GM10847 (cell line): ENCODE results near the gene MED28.

Experiments used
- POLR2A ChIP-seq: IDR thresholded peaks from 2 replicates; pipeline ENCODE4 v1.6.1; 2011; ENCODE audit not compliant: insufficient read length; ENCODE audit errors: extremely low read depth

The MED28 gene, protein sequence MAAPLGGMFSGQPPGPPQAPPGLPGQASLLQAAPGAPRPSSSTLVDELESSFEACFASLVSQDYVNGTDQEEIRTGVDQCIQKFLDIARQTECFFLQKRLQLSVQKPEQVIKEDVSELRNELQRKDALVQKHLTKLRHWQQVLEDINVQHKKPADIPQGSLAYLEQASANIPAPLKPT

DNA sequence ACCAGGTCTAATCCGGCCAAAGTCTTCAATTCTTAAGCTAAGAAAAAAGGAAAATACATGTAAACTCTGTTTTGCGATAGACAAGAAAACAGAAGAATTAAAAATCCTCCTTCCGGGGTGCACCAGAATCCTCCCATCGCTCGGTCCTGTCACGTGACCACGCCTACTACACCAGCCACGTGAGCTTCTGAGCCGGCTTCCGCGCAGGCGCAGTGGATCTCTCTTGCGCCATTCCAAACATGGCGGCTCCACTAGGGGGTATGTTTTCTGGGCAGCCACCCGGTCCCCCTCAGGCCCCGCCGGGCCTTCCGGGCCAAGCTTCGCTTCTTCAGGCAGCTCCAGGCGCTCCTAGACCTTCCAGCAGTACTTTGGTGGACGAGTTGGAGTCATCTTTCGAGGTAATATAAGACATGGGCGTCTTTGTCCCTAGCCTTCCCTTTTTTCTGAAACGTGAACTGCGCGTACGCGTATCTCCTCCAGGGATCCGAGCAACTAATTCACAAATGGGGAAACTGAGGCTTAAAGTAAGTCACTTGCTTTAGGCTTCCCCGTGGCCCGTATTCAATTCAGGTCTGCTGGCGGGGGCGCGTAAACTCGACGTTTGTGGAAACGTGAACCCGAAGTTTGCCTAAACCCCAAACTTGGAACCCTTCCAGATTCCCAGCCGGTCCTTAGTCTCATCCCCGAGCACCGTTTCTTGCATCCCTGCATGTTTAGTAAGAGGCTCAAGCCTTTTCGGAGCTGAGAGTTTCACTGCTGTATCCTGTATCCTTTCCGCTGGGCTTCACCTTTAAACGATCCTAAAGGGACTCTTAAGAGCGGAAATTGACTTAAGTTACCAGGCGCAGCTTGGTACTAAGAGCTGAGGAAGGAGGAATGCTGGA, at the start of gene MED28:
MED28 (plus strand) TSS at position 226 of the 884 bp plus-strand sequence; CDS start at position 240, 14 bp downstream.
- peak; percentile 77 for TF ChIP-seq POLR2A

DNA sequence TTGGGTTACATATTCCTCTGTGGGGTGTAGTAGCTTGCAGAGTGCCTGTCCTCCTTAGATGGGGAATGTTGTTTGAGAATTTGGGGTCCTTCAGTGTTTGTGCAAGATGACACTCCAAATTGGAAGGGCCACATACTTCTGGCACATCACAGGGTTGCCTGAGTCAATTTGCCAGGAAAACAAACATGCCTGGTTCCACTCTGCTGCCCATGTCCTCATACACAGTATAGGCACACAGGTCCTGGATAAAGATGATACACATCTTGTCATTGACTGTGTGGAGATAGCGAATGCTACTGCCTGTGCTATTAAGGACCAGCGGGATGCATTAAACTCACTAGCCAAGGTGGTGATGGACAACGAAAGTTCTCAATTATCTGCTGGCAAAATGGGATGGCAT, 48.6 kb upstream of the MED28 start:
- TF ChIP-seq POLR2A = no peak

DNA sequence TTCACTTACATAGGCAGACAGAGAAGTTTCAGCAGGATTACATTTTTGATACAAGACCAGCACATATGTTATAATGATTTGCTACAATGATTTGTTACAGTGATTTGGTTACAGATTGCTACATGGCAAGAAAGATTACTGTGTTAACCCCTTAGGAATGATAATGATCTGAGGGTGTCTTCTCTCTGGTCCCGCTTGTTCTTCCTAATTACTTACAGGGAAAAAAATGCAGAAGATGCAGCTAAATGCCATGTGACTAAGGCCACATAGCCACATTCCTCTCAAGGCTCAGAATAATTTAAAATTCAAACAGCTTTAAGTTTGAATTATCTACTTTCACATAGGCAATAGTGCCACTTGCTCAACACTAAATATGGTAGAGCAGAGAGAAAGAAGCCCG, 47.2 kb upstream of the MED28 start:
- no peak for TF ChIP-seq POLR2A

DNA sequence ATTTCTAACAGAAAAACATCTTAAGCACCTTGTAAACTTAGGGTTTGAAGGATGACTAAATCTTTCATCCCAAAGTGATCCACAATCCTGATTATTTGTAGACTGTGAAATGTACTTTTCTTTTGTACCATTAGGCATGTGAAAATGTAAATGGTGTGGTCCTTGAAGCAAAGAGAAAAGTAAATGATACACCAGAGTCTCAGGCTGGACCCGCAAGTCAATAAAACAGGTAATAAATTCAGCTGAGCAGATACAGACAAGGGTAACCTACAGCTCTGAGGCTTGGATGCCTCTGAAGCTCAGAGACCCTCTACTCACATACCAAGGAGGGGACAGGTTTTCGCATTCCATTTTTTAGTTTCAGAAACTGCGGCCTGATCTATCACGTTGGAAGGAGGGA, 40.2 kb upstream of the MED28 start:
- TF ChIP-seq POLR2A = no peak

DNA sequence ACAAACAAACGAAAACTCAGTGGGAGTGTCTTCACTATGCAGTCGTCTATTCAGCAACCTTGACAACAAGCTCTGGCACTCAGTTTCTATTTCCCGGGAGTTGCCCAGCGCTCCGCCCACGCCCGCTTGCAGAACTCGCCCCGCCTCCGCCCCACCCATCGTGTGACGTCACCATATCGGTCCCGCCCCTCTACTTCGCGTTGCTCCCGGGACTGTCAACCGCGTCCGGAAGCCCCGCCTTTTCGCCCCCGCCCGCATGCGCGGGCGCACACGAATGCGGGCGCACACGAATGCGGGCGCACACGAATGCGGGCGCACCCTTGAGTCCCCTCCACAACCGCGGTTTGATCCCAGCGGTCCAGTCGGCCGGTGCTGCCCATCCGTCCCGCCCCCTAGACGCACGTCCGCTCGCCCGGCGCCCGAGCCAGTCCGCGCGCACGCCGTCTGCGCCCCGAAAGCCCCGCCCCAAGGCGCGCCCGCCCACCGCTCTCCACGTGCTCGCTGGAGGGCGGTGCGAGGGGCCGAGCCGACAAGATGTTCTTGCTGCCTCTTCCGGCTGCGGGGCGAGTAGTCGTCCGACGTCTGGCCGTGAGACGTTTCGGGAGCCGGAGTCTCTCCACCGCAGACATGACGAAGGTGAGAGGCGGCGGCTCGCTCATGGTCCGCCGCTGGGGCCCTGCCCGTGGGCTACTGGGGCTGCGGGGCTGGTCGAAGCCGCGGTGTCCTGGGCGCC, 37.3 kb upstream of the MED28 start, which contains the start of gene LAP3:
LAP3 (plus strand) TSS at position 267 of the 733 bp plus-strand sequence; CDS start at position 535, 268 bp downstream.
- TF ChIP-seq POLR2A = peak; percentile 99

DNA sequence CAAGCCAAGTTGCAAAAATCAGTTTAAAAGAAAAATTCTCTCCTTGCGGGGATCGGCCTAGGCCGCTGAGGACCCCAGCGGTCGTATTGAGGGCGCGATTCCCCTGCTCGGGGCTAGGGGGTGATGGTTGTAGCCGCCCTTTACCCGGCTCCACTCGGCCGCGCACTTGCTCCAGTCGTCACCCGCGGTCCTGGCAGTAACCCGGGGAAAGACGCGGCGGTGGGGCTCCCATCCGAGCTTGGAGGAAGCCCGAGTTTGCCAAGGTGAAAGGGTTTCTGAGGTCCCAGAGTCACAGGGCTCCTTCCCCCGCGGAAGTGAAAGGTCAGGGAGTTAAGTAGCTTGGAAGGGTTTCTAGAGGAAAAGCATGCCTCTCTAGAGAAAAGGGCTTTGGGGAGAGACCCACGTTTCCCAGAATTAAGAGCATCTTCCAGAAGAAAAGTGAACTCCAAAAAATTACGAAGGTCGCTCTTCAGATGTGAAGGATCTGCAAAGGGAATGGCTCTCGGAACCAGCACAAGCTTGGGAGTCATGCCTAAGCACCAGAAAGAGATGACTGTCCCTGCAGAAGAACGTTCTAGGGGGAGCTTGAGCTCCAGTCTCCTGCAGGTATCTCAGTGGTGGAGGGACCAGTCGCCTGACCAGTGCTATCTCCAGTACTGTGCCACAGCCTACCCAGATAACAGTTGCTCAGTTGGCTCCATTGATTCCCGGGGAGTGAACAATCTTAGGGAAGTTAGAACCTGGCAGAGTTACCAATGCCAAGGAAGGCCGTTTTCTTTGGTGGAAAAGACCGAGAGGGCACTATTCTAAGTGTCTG, 36.6 kb upstream of the MED28 start:
- no peak for TF ChIP-seq POLR2A

DNA sequence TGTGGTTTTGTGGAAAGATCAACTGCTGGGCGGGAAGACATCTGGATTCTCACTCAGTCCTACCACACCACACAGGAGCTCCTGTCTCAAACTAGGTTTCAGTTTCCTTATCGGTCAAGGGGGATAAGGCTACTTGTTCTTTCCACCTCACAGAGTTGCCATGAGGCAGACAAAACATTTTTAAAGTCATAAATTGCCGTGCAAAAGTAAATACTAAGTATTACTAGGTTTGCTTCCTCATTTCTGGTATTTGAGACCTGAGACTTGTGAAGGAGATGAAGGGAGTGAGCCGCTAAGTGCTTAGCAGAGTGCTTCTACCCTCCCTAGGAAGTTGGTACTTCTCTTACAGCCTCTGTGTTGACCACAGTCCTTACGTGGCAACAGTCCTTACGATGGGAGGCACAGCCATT, 36.0 kb upstream of the MED28 start:
- TF ChIP-seq POLR2A = no peak

DNA sequence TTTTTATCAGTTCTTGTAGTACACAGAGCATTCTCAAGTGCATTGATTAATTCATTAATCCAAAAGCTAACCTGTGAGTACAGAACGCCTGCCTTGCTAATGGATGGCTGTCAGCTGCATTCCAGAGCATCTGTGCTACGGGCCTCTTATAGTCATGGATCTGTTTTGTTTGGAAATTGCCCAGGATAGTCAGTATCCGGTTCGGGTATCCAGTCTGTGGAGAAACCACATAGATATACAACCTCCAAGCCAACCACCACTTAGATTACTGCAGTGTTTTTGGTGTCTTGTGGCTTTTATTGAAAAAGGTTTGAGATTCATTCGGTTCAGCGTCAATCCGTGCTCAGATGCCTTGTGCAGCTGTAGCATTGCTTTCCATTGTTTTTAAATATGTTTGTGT, 33.5 kb upstream of the MED28 start:
- no peak for TF ChIP-seq POLR2A

DNA sequence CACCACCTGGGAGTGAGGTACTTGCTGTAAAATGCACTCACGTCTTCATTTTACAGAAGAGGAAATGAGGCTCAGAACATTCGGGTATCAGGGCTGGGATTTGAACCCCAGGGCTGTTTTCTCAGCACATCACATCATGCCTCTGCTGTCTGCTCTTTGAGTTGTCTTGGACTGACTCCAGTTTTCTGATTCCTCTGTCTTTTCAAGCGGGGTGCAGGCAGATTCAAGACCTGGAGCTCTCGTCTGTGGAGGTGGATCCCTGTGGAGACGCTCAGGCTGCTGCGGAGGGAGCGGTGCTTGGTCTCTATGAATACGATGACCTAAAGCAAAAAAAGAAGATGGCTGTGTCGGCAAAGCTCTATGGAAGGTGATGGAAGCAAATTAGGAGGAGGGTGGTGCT, 31.2 kb upstream of the MED28 start:
- TF ChIP-seq POLR2A = no peak

DNA sequence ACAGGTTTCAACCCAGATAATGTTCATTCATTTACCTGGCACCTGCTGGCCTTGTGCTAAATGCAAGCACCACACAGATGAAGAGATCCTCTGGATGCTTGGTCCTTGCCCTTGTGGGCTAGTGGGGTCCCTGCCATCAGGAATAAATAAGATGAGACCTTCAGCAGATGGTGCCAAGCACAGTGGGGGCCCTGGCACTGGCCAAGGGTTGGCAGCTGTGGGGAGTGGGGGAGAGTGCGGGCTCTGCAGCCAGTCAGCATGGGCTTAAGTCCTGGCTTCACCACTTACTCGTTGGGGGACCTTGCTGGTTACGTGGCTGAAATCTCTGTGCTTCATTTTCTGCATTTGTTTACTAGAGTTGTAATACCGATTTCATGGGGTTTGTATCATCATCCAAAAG, 30.5 kb upstream of the MED28 start:
- TF ChIP-seq POLR2A = no peak

DNA sequence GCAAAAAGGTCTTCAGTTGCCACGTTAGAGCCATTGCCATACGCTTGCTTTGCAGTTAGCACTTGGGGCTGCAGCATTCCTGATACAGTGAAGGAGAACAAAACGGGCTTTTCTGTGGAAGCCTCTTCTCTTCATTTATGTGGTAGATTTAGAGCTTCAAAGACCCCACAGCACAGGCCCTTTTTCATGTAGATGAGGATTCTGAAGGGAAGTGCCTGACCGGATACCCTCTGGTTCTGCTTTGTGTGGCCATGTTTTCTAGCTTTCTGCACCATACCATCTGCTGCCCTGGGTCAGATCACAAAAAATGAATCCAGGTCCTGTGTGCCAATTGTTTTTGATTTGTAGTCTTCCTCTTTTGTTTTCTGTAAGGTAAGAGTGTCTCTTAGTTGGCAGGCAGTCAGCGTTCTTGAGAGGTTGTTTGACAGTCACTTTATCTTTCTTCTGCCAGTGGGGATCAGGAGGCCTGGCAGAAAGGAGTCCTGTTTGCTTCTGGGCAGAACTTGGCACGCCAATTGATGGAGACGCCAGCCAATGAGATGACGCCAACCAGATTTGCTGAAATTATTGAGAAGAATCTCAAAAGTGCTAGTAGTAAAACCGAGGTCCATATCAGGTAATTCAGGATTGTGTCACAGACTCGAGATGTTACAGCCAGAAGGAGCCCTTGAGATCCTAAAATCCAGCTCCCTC, 29.8 kb upstream of the MED28 start:
- no peak for TF ChIP-seq POLR2A

DNA sequence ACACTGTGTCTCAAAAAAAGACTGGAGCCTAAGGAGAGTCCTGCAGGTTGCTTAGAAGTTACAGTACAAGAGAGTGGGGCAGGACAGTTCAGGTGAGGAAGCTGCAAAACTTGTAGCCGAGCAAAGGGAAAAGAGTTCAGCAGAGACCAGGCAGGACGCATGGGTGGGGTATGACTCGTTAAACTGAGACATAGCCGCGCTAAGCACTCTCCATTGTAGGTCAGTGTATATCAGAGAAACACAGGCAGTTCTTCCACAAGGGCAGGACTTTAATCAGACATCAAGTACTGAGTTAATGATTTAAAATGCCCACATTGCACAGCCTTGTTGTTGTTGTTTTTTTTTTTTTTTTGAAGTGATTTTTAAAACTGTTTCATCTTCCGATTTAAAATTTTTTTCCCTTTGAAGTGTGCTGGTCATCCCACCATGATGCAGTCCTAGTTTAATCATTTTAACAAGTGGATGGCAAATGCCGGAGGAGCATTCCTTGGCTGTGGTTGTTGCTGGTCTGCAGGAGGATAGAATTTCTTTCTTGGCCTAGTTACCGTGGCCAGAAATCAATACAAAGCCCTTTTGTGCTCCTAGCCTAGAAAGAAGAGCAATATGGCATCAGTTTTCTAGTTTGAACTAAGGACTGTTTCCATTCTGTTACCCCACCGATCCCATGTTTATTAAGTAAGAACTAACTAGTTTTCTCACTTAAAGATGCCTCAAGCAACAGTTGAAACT, 27.2 kb upstream of the MED28 start:
- TF ChIP-seq POLR2A = no peak

DNA sequence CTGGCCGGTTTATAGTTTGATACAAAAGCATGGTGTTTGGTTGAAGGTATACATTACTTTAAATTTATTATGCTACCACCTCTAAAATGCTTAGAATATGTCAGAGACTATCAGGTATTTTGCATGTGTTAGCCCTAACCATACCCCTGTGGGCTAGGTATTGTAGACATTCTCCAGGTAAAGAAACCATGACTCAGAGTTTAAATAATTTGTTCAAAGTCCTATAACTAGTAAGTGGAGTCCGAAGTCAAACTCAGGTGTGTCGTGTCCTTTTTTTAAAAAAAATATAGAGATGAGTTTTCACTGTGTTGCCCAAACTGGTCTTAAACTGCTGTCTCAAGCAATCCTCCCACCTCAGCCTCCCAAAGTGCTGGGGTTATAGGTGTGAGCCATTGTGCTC, 25.1 kb upstream of the MED28 start:
- TF ChIP-seq POLR2A = no peak
